ENCODE results near the gene PCDH9. TPM values are rescaled to one million over a fixed set of nuclear protein-coding genes. Genes with fewer than 3 reads are reported as not detected.

PCDH9 gene
- total and polyA plus RNA-seq, 5 donors from 2014 or later, result 0.08 to 0.77 (median 0.09) TPM

DNA sequence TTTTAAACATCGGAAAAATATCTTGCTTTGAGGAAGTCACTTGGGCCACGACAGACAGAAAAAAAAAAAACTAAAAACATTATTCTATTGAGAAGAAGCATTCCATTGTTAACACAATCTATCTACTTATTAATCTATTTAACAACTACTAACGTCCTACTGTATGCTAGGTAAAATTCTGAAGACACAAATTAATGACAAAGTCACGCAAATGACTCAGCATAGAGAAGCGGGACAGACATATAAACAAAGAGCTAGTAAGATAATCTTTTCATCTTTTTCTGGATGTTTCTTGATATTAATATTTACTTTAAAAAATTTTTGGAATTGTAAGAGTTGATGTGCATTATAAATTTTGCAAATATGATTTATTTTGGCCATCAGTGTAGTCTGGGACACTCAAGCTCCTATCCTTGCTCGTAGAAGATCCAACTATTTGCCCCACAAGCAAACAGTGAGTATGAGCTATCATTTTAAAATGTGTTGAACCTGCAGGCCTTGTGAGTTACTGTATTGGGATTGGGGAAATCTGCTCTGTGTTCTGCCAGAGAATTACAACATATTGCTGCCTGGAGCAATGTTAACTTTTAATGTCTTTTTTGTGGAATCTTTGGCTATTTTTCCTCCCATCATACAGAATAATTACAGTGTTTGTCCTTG is 109.1 kb downstream of the PCDH9 start:
- Mint-ChIP-seq H3K9me3 (peaks cover 0 to 7% (median 3%) of the 10 kb centered on the region in 7 donors), H3K27ac (no peak overlapping the region), H3K4me1 (no peaks in the 10 kb centered on the region), H3K4me3 (no peak overlapping the region), H3K27me3 (no peaks in the 10 kb centered on the region), H3K36me3 (no peaks in the 10 kb centered on the region)
- Histone ChIP-seq H3K9me3 (ENCODE audit: control insufficient read depth in 2 of 2, low read length in 2 of 2) (no peaks in the 10 kb centered on the region), H3K36me3 (ENCODE audit: control insufficient read depth, insufficient read depth, low read length) (no peaks in the 10 kb centered on the region), H3K27ac (ENCODE audit: insufficient read depth, low read length, poor library complexity, severe bottlenecking) (no peak overlapping the region), H3K4me3 (ENCODE audit: low read depth, low read length) (no peak overlapping the region), H3K27me3 (ENCODE audit: control insufficient read depth, insufficient read depth, low read length) (no peaks in the 10 kb centered on the region), H3K4me1 (ENCODE audit: control insufficient read depth, insufficient read depth, low read length, poor library complexity, severe bottlenecking) (no peaks in the 10 kb centered on the region)
- ATAC-seq (ENCODE audit: low read depth in 2 of 2), result no peak
- DNase-seq, result no peak

DNA sequence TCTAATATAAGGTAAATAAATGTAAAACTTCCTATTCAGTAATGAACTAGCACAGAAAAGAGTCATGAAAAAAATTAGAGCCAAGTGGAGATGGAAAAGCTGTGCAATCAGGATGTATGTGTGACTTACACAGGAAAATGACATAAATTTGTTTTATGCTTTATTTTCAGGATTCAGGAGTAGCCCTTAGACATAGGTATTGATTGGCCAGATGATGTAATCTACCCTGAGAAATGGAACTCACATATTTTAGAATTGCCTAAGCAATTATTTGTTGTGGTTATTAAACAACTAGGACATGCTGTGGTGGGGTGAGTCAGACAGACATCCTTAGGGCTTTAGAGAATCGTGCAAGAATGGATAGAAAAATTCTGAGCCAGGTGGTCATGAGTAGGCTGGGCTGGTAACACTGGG is 110.6 kb downstream of the PCDH9 start:
- H3K27ac ChIP-seq (ENCODE audit: insufficient read depth, low read length, poor library complexity, severe bottlenecking), result no peak overlapping the region
- H3K9me3 ChIP-seq (ENCODE audit: control insufficient read depth in 2 of 2, low read length in 2 of 2), result no peaks in the 10 kb centered on the region

GRCh38 chr13:67118277-67118676 is 111.9 kb downstream of the PCDH9 start:
- ATAC-seq (ENCODE audit: low read depth in 2 of 2), result no peak
- peaks cover 0 to 7% (median 3%) of the 10 kb centered on the region in 7 donors for H3K9me3 Mint-ChIP-seq
- H3K36me3 Mint-ChIP-seq, result no peaks in the 10 kb centered on the region
- H3K4me1 Mint-ChIP-seq, result no peaks in the 10 kb centered on the region
- Histone ChIP-seq H3K9me3 (ENCODE audit: control insufficient read depth in 2 of 2, low read length in 2 of 2) (no peaks in the 10 kb centered on the region), H3K27ac (ENCODE audit: insufficient read depth, low read length, poor library complexity, severe bottlenecking) (no peak overlapping the region), H3K4me3 (ENCODE audit: low read depth, low read length) (no peak overlapping the region), H3K27me3 (ENCODE audit: control insufficient read depth, insufficient read depth, low read length) (no peaks in the 10 kb centered on the region), H3K36me3 (ENCODE audit: control insufficient read depth, insufficient read depth, low read length) (no peaks in the 10 kb centered on the region), H3K4me1 (ENCODE audit: control insufficient read depth, insufficient read depth, low read length, poor library complexity, severe bottlenecking) (no peaks in the 10 kb centered on the region)
- no peaks in the 10 kb centered on the region for H3K27me3 Mint-ChIP-seq
- DNase-seq, result no peak
- H3K4me3 Mint-ChIP-seq, result no peak overlapping the region
- H3K27ac Mint-ChIP-seq, result no peak overlapping the region

More for the DNA sequence above, 110.6 kb downstream of the PCDH9 start:
- no peak for DNase-seq
- H3K4me3 Mint-ChIP-seq, result no peak overlapping the region
- Histone ChIP-seq H3K36me3 (ENCODE audit: control insufficient read depth, insufficient read depth, low read length) (no peaks in the 10 kb centered on the region), H3K4me3 (ENCODE audit: low read depth, low read length) (no peak overlapping the region), H3K27me3 (ENCODE audit: control insufficient read depth, insufficient read depth, low read length) (no peaks in the 10 kb centered on the region), H3K4me1 (ENCODE audit: control insufficient read depth, insufficient read depth, low read length, poor library complexity, severe bottlenecking) (no peaks in the 10 kb centered on the region)
- H3K27ac Mint-ChIP-seq, result no peak overlapping the region
- no peaks in the 10 kb centered on the region for H3K4me1 Mint-ChIP-seq
- peaks cover 0 to 7% (median 3%) of the 10 kb centered on the region in 7 donors for H3K9me3 Mint-ChIP-seq
- ATAC-seq (ENCODE audit: low read depth in 2 of 2), result no peak
- no peaks in the 10 kb centered on the region for H3K27me3 Mint-ChIP-seq
- H3K36me3 Mint-ChIP-seq, result no peaks in the 10 kb centered on the region

DNA sequence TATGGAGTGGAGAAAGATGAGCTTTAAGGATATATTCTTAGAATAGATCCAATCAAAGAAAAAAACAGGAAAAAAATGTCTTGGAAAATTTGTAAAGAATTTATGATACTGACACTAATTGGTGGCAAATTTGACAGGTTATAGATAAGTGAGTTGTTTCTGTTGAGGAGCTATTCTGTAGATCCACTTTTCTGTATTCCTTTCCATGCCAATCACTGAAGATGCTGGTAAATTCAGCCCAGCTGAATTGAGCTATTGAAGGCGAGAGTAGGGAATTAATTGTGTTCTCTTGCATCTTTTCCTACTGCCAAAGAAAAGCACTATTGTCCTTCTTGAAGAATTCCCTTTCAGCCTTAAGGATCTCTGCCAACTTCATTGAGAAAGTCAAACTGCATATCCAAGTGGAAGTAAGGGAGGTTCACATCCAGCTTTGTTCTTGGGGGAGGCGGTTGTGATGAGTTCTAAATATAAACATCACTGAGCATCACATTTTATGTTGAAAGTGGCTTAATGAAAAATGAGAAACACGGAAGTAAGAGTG is 113.1 kb downstream of the PCDH9 start:
- Mint-ChIP-seq H3K4me3 (no peak overlapping the region), H3K4me1 (no peaks in the 10 kb centered on the region), H3K36me3 (no peaks in the 10 kb centered on the region), H3K27me3 (no peaks in the 10 kb centered on the region), H3K27ac (no peak overlapping the region), H3K9me3 (peaks cover 0 to 7% (median 3%) of the 10 kb centered on the region in 7 donors)
- DNase-seq (no peak), ATAC-seq (ENCODE audit: low read depth in 2 of 2) (no peak)
- Histone ChIP-seq H3K4me1 (ENCODE audit: control insufficient read depth, insufficient read depth, low read length, poor library complexity, severe bottlenecking) (no peaks in the 10 kb centered on the region), H3K9me3 (ENCODE audit: control insufficient read depth in 2 of 2, low read length in 2 of 2) (no peaks in the 10 kb centered on the region), H3K36me3 (ENCODE audit: control insufficient read depth, insufficient read depth, low read length) (no peaks in the 10 kb centered on the region), H3K27ac (ENCODE audit: insufficient read depth, low read length, poor library complexity, severe bottlenecking) (no peak overlapping the region), H3K27me3 (ENCODE audit: control insufficient read depth, insufficient read depth, low read length) (no peaks in the 10 kb centered on the region), H3K4me3 (ENCODE audit: low read depth, low read length) (no peak overlapping the region)

DNA sequence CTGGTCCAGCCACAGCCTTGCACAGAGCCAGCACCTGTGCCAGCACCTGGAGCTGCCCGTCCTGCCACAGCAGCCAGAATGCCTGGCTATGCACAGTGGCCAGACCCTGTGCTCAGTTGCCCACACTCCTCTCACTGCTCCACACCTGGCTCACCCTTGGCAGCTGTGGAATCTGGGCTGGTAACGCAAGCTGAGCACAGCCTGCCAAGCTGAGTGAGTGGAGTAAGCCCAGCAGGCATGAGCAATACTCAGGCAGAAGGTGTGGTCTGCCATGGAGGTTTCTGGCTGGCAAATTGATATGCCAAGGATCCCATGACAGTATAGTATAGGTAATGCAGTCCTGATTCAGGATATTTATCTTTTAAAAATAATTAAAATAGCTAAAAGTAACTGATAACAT is 122.2 kb downstream of the PCDH9 start:
- H3K27me3 Mint-ChIP-seq, result no peaks in the 10 kb centered on the region
- no peak overlapping the region for H3K27ac Mint-ChIP-seq
- no peak for DNase-seq
- H3K4me1 Mint-ChIP-seq, result peaks cover 0 to 2% (median 0%) of the 10 kb centered on the region in 4 donors
- Histone ChIP-seq H3K27ac (ENCODE audit: insufficient read depth, low read length, poor library complexity, severe bottlenecking) (no peak overlapping the region), H3K27me3 (ENCODE audit: control insufficient read depth, insufficient read depth, low read length) (no peaks in the 10 kb centered on the region), H3K4me1 (ENCODE audit: control insufficient read depth, insufficient read depth, low read length, poor library complexity, severe bottlenecking) (no peaks in the 10 kb centered on the region), H3K36me3 (ENCODE audit: control insufficient read depth, insufficient read depth, low read length) (no peaks in the 10 kb centered on the region), H3K4me3 (ENCODE audit: low read depth, low read length) (no peak overlapping the region), H3K9me3 (ENCODE audit: control insufficient read depth in 2 of 2, low read length in 2 of 2) (peaks cover 2 to 11% of the 10 kb centered on the region in 2 experiments)
- no peak for ATAC-seq (ENCODE audit: low read depth in 2 of 2)
- no peak overlapping the region for H3K4me3 Mint-ChIP-seq
- no peaks in the 10 kb centered on the region for H3K36me3 Mint-ChIP-seq
- H3K9me3 Mint-ChIP-seq, result peaks cover 0 to 8% (median 0%) of the 10 kb centered on the region in 7 donors

- H3K4me1 Mint-ChIP-seq, result peaks cover 0 to 2% (median 0%) of the 10 kb centered on the region in 4 donors
- H3K36me3 ChIP-seq (ENCODE audit: control insufficient read depth, insufficient read depth, low read length), result no peaks in the 10 kb centered on the region
- ATAC-seq (ENCODE audit: low read depth in 2 of 2) (no peak), DNase-seq (no peak)
- H3K27ac ChIP-seq (ENCODE audit: insufficient read depth, low read length, poor library complexity, severe bottlenecking), result no peak overlapping the region
- H3K27me3 ChIP-seq (ENCODE audit: control insufficient read depth, insufficient read depth, low read length), result no peaks in the 10 kb centered on the region
- no peak overlapping the region for H3K27ac Mint-ChIP-seq
- H3K4me3 ChIP-seq (ENCODE audit: low read depth, low read length), result no peak overlapping the region
- no peak overlapping the region for H3K4me3 Mint-ChIP-seq
- H3K27me3 Mint-ChIP-seq, result no peaks in the 10 kb centered on the region
- no peaks in the 10 kb centered on the region for H3K36me3 Mint-ChIP-seq
- no peaks in the 10 kb centered on the region for H3K4me1 ChIP-seq (ENCODE audit: control insufficient read depth, insufficient read depth, low read length, poor library complexity, severe bottlenecking)
- H3K9me3 ChIP-seq (ENCODE audit: control insufficient read depth in 2 of 2, low read length in 2 of 2), result peaks cover 0 to 11% of the 10 kb centered on the region in 2 experiments
- peaks cover 0 to 8% (median 1%) of the 10 kb centered on the region in 7 donors for H3K9me3 Mint-ChIP-seq
Observed at GRCh38 chr13:67106502-67107057, 123.6 kb downstream of the PCDH9 start.

DNA sequence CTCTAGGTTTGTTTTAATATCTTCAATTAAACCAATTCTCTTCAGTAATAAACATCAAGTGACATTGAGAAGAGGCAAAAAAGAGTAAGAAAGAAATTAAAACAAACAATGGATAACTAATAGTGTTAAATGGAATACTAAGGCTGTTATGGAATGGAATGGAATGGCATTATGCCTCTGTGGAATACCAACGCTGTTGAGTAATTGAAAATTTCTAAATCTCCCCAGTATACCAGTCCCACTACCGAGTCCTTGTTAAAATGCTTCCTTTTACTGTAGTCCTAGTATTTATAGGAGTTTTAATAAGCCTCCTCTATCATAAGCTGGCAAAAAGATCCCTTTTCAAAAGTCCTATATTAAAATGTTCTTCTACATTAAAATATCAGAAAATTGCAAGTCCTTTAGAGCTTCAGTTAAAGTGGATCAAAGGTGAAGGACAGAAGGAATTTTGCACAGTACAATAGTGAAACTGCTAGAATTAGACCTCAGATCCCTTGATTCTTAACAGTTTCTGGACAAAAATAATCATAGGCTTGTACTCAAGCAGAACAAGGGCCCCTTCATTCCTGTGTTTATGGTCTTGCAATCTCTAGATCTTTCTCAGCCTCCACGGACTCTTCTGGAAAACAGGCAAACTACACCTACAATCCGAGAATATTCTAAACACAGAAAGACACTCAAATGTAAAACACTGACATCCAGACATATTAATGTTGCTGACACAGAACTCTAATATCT is 128.2 kb downstream of the PCDH9 start:
- Histone ChIP-seq H3K27ac (ENCODE audit: insufficient read depth, low read length, poor library complexity, severe bottlenecking) (no peak overlapping the region), H3K4me1 (ENCODE audit: control insufficient read depth, insufficient read depth, low read length, poor library complexity, severe bottlenecking) (no peaks in the 10 kb centered on the region), H3K36me3 (ENCODE audit: control insufficient read depth, insufficient read depth, low read length) (no peaks in the 10 kb centered on the region), H3K9me3 (ENCODE audit: control insufficient read depth in 2 of 2, low read length in 2 of 2) (peaks cover 0 to 5% of the 10 kb centered on the region in 2 experiments), H3K27me3 (ENCODE audit: control insufficient read depth, insufficient read depth, low read length) (no peaks in the 10 kb centered on the region), H3K4me3 (ENCODE audit: low read depth, low read length) (no peak overlapping the region)
- H3K4me1 Mint-ChIP-seq, result peaks cover 0 to 2% (median 0%) of the 10 kb centered on the region in 4 donors
- no peak overlapping the region for H3K4me3 Mint-ChIP-seq
- peaks cover 0 to 11% (median 2%) of the 10 kb centered on the region in 7 donors for H3K9me3 Mint-ChIP-seq
- ATAC-seq (ENCODE audit: low read depth in 2 of 2), result no peak
- H3K36me3 Mint-ChIP-seq, result no peaks in the 10 kb centered on the region
- no peak overlapping the region for H3K27ac Mint-ChIP-seq
- DNase-seq, result no peak
- no peaks in the 10 kb centered on the region for H3K27me3 Mint-ChIP-seq

All from CD4-positive, CD25-positive, alpha-beta regulatory T cell (primary cell).